Measurements from ENCODE around the gene TAGLN.

DNA sequence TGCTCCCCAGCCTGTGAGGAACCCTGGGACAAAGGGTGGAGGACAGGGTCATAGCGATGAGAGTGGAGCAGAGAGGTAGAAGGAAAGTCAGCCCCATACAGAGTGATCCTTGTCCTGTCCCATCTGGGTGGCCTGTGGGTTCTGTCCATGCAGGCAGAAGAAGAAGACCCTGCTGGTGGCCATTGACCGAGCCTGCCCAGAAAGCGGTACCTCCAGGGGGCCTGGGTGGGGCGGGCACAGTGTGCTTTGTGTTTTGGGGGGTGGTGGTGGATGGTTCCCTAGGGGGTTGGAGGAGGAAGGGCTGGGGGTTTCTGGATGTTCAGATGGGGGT is 12.8 kb upstream of the TAGLN start:
- TF ChIP-seq EZH2phosphoT487 (IDR thresholded peaks at IDR 0.05; ENCODE audit: insufficient read depth, low read depth) (no peak), EZH2 (IDR thresholded peaks at IDR 0.05; ENCODE audit: insufficient read depth, poor library complexity, severe bottlenecking) (no peak)
